Ectodermal cell (in vitro differentiated cells): Measurements from ENCODE around the gene SETD3.

Experiments used
- H3K27ac ChIP-seq: 2 replicates; pipeline ENCODE4 v1.7.0; 2013; ENCODE audit warnings: mild to moderate bottlenecking, low read depth, low read length; ENCODE audit not compliant: insufficient read depth, poor library complexity, severe bottlenecking
- H3K27me3 ChIP-seq: 2 replicates; pipeline ENCODE4 v1.7.0; 2013; ENCODE audit warnings: mild to moderate bottlenecking, low read length; ENCODE audit not compliant: insufficient read depth, control insufficient read depth, poor library complexity, severe bottlenecking
- H3K36me3 ChIP-seq: one replicate; pipeline ENCODE4 v1.7.0; 2013; ENCODE audit warnings: low read length; ENCODE audit not compliant: control insufficient read depth, insufficient read depth
- H3K4me1 ChIP-seq: one replicate; pipeline ENCODE4 v1.7.0; 2013; ENCODE audit warnings: low read length; ENCODE audit not compliant: control insufficient read depth, insufficient read depth
- H3K4me3 ChIP-seq: 2 replicates; pipeline ENCODE4 v1.7.0; 2013; ENCODE audit warnings: low read depth, low read length, control low read depth; ENCODE audit not compliant: insufficient read depth
- H3K9me3 ChIP-seq: 2 replicates; pipeline ENCODE4 v1.7.0; 2013; ENCODE audit warnings: mild to moderate bottlenecking, low read length, moderate library complexity; ENCODE audit not compliant: control insufficient read depth
- WGBS, 2 experiments: methylation state at CpG; one replicate each; pipeline ENCODE4 v1.1.7; 2013; ENCODE audit warnings: missing lambda C conversion rate in 2 of 2; 5-methylcytosine and 5-hydroxymethylcytosine counted together

SETD3 gene

GRCh38 chr14:99382781-99383471, 97.7 kb downstream of the SETD3 start:
- Histone ChIP-seq H3K27me3 (no peaks in the 10 kb centered on the region), H3K4me1 (no peaks in the 10 kb centered on the region), H3K4me3 (no peak overlapping the region), H3K36me3 (no peaks in the 10 kb centered on the region), H3K9me3 (no peaks in the 10 kb centered on the region), H3K27ac (no peak overlapping the region)
- WGBS, 2 experiments, result 93 to 94% methylated on average over 18 of the region's 18 CpGs

- no peaks in the 10 kb centered on the region for H3K27me3 ChIP-seq
- no peaks in the 10 kb centered on the region for H3K4me1 ChIP-seq
- no peak overlapping the region for H3K4me3 ChIP-seq
- 90% methylated on average over 16 of the region's 16 CpGs for WGBS, 2 experiments
- H3K27ac ChIP-seq, result no peak overlapping the region
- no peaks in the 10 kb centered on the region for H3K36me3 ChIP-seq
- H3K9me3 ChIP-seq, result no peaks in the 10 kb centered on the region
Measured at GRCh38 chr14:99382071-99382470, 98.6 kb downstream of the SETD3 start.

- Histone ChIP-seq H3K9me3 (no peaks in the 10 kb centered on the region), H3K27ac (no peak overlapping the region), H3K4me3 (no peak overlapping the region), H3K4me1 (no peaks in the 10 kb centered on the region), H3K36me3 (no peaks in the 10 kb centered on the region), H3K27me3 (no peaks in the 10 kb centered on the region)
- 77 to 95% methylated on average over 7 to 8 of the region's 8 CpGs for WGBS, 2 experiments
Measured at GRCh38 chr14:99381688-99382060, 99.0 kb downstream of the SETD3 start.

GRCh38 chr14:99380991-99381687, 99.5 kb downstream of the SETD3 start:
- Histone ChIP-seq H3K9me3 (no peaks in the 10 kb centered on the region), H3K4me1 (no peaks in the 10 kb centered on the region)
- WGBS, 2 experiments, result 87 to 90% methylated on average over 18 of the region's 18 CpGs

GRCh38 chr14:99380402-99380801, 100.3 kb downstream of the SETD3 start:
- Histone ChIP-seq H3K9me3 (no peaks in the 10 kb centered on the region), H3K27me3 (no peaks in the 10 kb centered on the region), H3K36me3 (no peaks in the 10 kb centered on the region), H3K4me3 (no peak overlapping the region), H3K27ac (no peak overlapping the region), H3K4me1 (no peaks in the 10 kb centered on the region)
- WGBS, 2 experiments, result 66 to 67% methylated on average over 5 of the region's 5 CpGs

More at GRCh38 chr14:99380991-99381687, 99.5 kb downstream of the SETD3 start:
- H3K4me3 ChIP-seq, result no peak overlapping the region
- H3K27me3 ChIP-seq, result no peaks in the 10 kb centered on the region
- H3K27ac ChIP-seq, result no peak overlapping the region
- no peaks in the 10 kb centered on the region for H3K36me3 ChIP-seq

GRCh38 chr14:99378782-99379214, 101.9 kb downstream of the SETD3 start:
- Histone ChIP-seq H3K27ac (no peak overlapping the region), H3K4me1 (no peaks in the 10 kb centered on the region), H3K4me3 (no peak overlapping the region), H3K9me3 (no peaks in the 10 kb centered on the region), H3K27me3 (no peaks in the 10 kb centered on the region), H3K36me3 (no peaks in the 10 kb centered on the region)
- WGBS, 2 experiments, result 77 to 78% methylated on average over 9 of the region's 9 CpGs

- Histone ChIP-seq H3K4me1 (no peaks in the 10 kb centered on the region), H3K27ac (no peak overlapping the region)
- whole genome bisulfite sequencing, 2 experiments, result 85 to 86% methylated on average over 9 of the region's 9 CpGs
Measured at GRCh38 chr14:99377951-99378350, 102.7 kb downstream of the SETD3 start.

GRCh38 chr14:99374964-99375363, 105.7 kb downstream of the SETD3 start:
- Histone ChIP-seq H3K36me3 (no peaks in the 10 kb centered on the region), H3K27ac (no peak overlapping the region), H3K27me3 (no peaks in the 10 kb centered on the region), H3K4me1 (no peaks in the 10 kb centered on the region), H3K9me3 (no peaks in the 10 kb centered on the region), H3K4me3 (no peak overlapping the region)
- 88 to 91% methylated on average over 11 of the region's 11 CpGs for WGBS, 2 experiments

More at GRCh38 chr14:99377951-99378350, 102.7 kb downstream of the SETD3 start:
- Histone ChIP-seq H3K4me3 (no peak overlapping the region), H3K9me3 (no peaks in the 10 kb centered on the region), H3K36me3 (no peaks in the 10 kb centered on the region), H3K27me3 (no peaks in the 10 kb centered on the region)

GRCh38 chr14:99363616-99364290, 116.9 kb downstream of the SETD3 start:
- WGBS, 2 experiments, result 70% methylated on average over 16 of the region's 16 CpGs
- no peak overlapping the region for H3K27ac ChIP-seq
- peaks cover 9% of the 10 kb centered on the region for H3K4me1 ChIP-seq
- H3K4me3 ChIP-seq, result no peak overlapping the region
- no peaks in the 10 kb centered on the region for H3K27me3 ChIP-seq
- no peaks in the 10 kb centered on the region for H3K36me3 ChIP-seq
- no peaks in the 10 kb centered on the region for H3K9me3 ChIP-seq

- H3K4me1 ChIP-seq, result peaks cover 9% of the 10 kb centered on the region
- H3K27ac ChIP-seq, result no peak overlapping the region
- WGBS, 2 experiments, result 90 to 93% methylated on average over 12 of the region's 12 CpGs
- H3K4me3 ChIP-seq, result no peak overlapping the region
- H3K9me3 ChIP-seq, result no peaks in the 10 kb centered on the region
- H3K36me3 ChIP-seq, result no peaks in the 10 kb centered on the region
- H3K27me3 ChIP-seq, result no peaks in the 10 kb centered on the region
Measured at GRCh38 chr14:99363051-99363450, 117.6 kb downstream of the SETD3 start.
